IMR-90 (cell line): ENCODE measurements around the gene MELTF. TPM values are rescaled to one million over a fixed set of nuclear protein-coding genes. Genes with fewer than 3 reads are reported as not detected.

Experiments
- ATAC-seq: fragments of 200-7000 bp; cut with Tn5 transposase; 2 replicates; pipeline ENCODE4 v1.9.1; 2020; ENCODE audit warnings: low read depth, mild to moderate bottlenecking, moderate library complexity
- BruUV-seq: library from RNA; stranded (reverse); fragments of 400-500 nt; replicated peaks from 2 replicates; lab custom pipeline; 2021; lab: Mats Ljungman, UMichigan
- CTCF ChIA-PET: fragments of 300-600 bp; formaldehyde crosslinking; extraction: SDS; loops from one replicate; lab custom pipeline; 2021; ENCODE audit warnings: antibody characterized with exemption; lab: Yijun Ruan, JAX
- POLR2A ChIA-PET: fragments of 300-600 bp; sonication (Branson Sonifier 250); formaldehyde crosslinking; loops from one replicate; lab custom pipeline; 2022; ENCODE audit warnings: antibody characterized with exemption; ENCODE audit not compliant: unreplicated experiment; lab: Charles Lee
- DNase-seq: peaks from one replicate; pipeline ENCODE4 v3.0.0; 2013
- H2AFZ ChIP-seq: replicated peaks from 2 replicates; pipeline ENCODE3; 2013; ENCODE audit warnings: low read length, mild to moderate bottlenecking; ENCODE audit not compliant: poor library complexity
- H2AK5ac ChIP-seq: 2 replicates; pipeline ENCODE4 v1.6.1; 2013; ENCODE audit warnings: low read depth, low read length, inconsistent platforms
- H2AK9ac ChIP-seq: replicated peaks from 2 replicates; pipeline ENCODE3; 2013; ENCODE audit warnings: mild to moderate bottlenecking, low read depth, low read length, moderate library complexity; ENCODE audit not compliant: poor library complexity
- H2BK120ac ChIP-seq: 2 replicates; pipeline ENCODE4 v1.6.1; 2013; ENCODE audit warnings: low read depth, low read length, inconsistent platforms
- H2BK15ac ChIP-seq: 3 replicates; pipeline ENCODE4 v1.6.1; 2013; ENCODE audit warnings: low read depth, low read length, inconsistent platforms
- H2BK20ac ChIP-seq: 2 replicates; pipeline ENCODE4 v1.6.1; 2013; ENCODE audit warnings: low read depth, mild to moderate bottlenecking, inconsistent platforms, low read length, moderate library complexity
- H2BK5ac ChIP-seq: 2 replicates; pipeline ENCODE4 v1.6.1; 2013; ENCODE audit warnings: mild to moderate bottlenecking, low read depth, low read length, inconsistent platforms; ENCODE audit not compliant: poor library complexity, severe bottlenecking
- H3K14ac ChIP-seq: replicated peaks from 2 replicates; pipeline ENCODE4 v1.6.1; 2013; ENCODE audit warnings: low read depth, low read length, inconsistent platforms
- H3K18ac ChIP-seq: 2 replicates; pipeline ENCODE4 v1.6.1; 2013; ENCODE audit warnings: low read depth, low read length, control low read depth
- H3K23ac ChIP-seq: 2 replicates; pipeline ENCODE4 v1.6.1; 2013; ENCODE audit warnings: low read depth, low read length, inconsistent platforms
- H3K27ac ChIP-seq: 2 replicates; pipeline ENCODE4 v1.5.1; 2013; ENCODE audit warnings: mild to moderate bottlenecking, control low read depth, low read length; ENCODE audit not compliant: insufficient read depth
- H3K27me3 ChIP-seq: 2 replicates; pipeline ENCODE4 v1.6.1; 2013; ENCODE audit warnings: low read length; ENCODE audit not compliant: control insufficient read depth, insufficient read depth
- H3K36me3 ChIP-seq: 2 replicates; pipeline ENCODE4 v1.6.1; 2013; ENCODE audit warnings: low read length, mixed read lengths; ENCODE audit not compliant: control insufficient read depth, insufficient read depth
- H3K4ac ChIP-seq: 2 replicates; pipeline ENCODE4 v1.6.1; 2013; ENCODE audit warnings: low read depth, low read length, inconsistent platforms
- H3K4me1 ChIP-seq: 2 replicates; pipeline ENCODE4 v1.6.1; 2013; ENCODE audit warnings: low read length, mixed read lengths; ENCODE audit not compliant: control insufficient read depth, insufficient read depth
- H3K4me2 ChIP-seq: 2 replicates; pipeline ENCODE4 v1.6.1; 2013; ENCODE audit warnings: low read depth, mild to moderate bottlenecking, control low read depth, low read length, moderate library complexity
- H3K4me3 ChIP-seq: 2 replicates; pipeline ENCODE4 v1.5.1; 2013; ENCODE audit warnings: low read depth, mild to moderate bottlenecking, control low read depth, low read length, moderate library complexity; ENCODE audit not compliant: insufficient read depth
- H3K56ac ChIP-seq: 2 replicates; pipeline ENCODE4 v1.6.1; 2013; ENCODE audit warnings: low read length, inconsistent platforms; ENCODE audit not compliant: insufficient read depth; ENCODE audit errors: extremely low read depth
- H3K79me1 ChIP-seq, 2 experiments: 2 replicates each; pipeline ENCODE4 v1.6.1; 2013; ENCODE audit warnings: low read length in 2 of 2, inconsistent platforms in 1 of 2, low read depth in 1 of 2
- H3K9ac ChIP-seq: 2 replicates; pipeline ENCODE4 v1.6.1; 2013; ENCODE audit warnings: low read depth, low read length, control low read depth
- H3K9me1 ChIP-seq: 2 replicates; pipeline ENCODE4 v1.6.1; 2013; ENCODE audit warnings: low read length, inconsistent platforms; ENCODE audit not compliant: insufficient read depth
- H3K9me3 ChIP-seq: 2 replicates; pipeline ENCODE4 v1.6.1; 2013; ENCODE audit warnings: low read length; ENCODE audit not compliant: control insufficient read depth, insufficient read depth
- H4K20me1 ChIP-seq: 2 replicates; pipeline ENCODE4 v1.6.1; 2013; ENCODE audit warnings: low read length, inconsistent platforms; ENCODE audit not compliant: insufficient read depth
- H4K5ac ChIP-seq: 2 replicates; pipeline ENCODE4 v1.6.1; 2013; ENCODE audit warnings: mild to moderate bottlenecking, low read depth, low read length, control low read depth
- H4K8ac ChIP-seq, 2 experiments: 2 replicates each; pipeline ENCODE4 v1.6.1; 2013; ENCODE audit warnings: low read depth in 2 of 2, low read length in 2 of 2, control low read depth in 1 of 2, inconsistent platforms in 1 of 2
- H4K91ac ChIP-seq: 2 replicates; pipeline ENCODE4 v1.6.1; 2013; ENCODE audit warnings: low read depth, low read length, inconsistent platforms; ENCODE audit not compliant: insufficient read depth
- CHD1 ChIP-seq: IDR thresholded peaks from 2 replicates; pipeline ENCODE4 v1.6.1; 2012; ENCODE audit warnings: low read depth, low read length, improper control_type of control experiment
- CTCF ChIP-seq: conservative IDR thresholded peaks from 2 replicates; pipeline ENCODE4 v1.5.1; 2012; ENCODE audit warnings: mild to moderate bottlenecking, low read depth, low read length, improper control_type of control experiment
- ELK1 ChIP-seq: fragments of 150-350 bp; IDR thresholded peaks from 2 replicates; pipeline ENCODE4 v1.6.1; 2016; ENCODE audit warnings: low read depth, mild to moderate bottlenecking, low read length, moderate library complexity, borderline replicate concordance
- FOS ChIP-seq: fragments of 150-350 bp; IDR thresholded peaks from 2 replicates; pipeline ENCODE4 v1.6.1; 2016; ENCODE audit warnings: low read depth, low read length
- MXI1 ChIP-seq: IDR thresholded peaks from 2 replicates; pipeline ENCODE4 v1.6.1; 2012; ENCODE audit warnings: low read depth, mild to moderate bottlenecking, low read length, moderate library complexity, borderline replicate concordance
- NFE2L2 ChIP-seq: fragments of 150-350 bp; IDR thresholded peaks from 2 replicates; pipeline ENCODE4 v1.6.1; 2016; ENCODE audit warnings: low read depth, mild to moderate bottlenecking, low read length
- POLR2A ChIP-seq: IDR thresholded peaks from 2 replicates; pipeline ENCODE4 v1.6.1; 2012; ENCODE audit warnings: mild to moderate bottlenecking, low read depth, low read length
- RFX5 ChIP-seq: IDR thresholded peaks from 2 replicates; pipeline ENCODE4 v1.8.0; 2012; ENCODE audit warnings: low read depth, mild to moderate bottlenecking, low read length, moderate library complexity
- SMC3 ChIP-seq: fragments of 150-350 bp; IDR thresholded peaks from 2 replicates; pipeline ENCODE4 v1.6.1; 2016; ENCODE audit warnings: low read depth, mild to moderate bottlenecking, antibody characterized with exemption, low read length, moderate library complexity
- USF2 ChIP-seq: fragments of 150-350 bp; IDR thresholded peaks from 2 replicates; pipeline ENCODE4 v1.6.1; 2017; ENCODE audit warnings: mild to moderate bottlenecking, antibody characterized with exemption, low read length, low read depth
- WGBS, 2 experiments: methylation state at CpG; one replicate each; pipeline versions ENCODE4 v1.1.5 to v1.1.7; 2013; ENCODE audit warnings: missing lambda C conversion rate in 2 of 2; ENCODE audit not compliant: insufficient read length in 1 of 2; ENCODE audit errors: extremely low coverage in 2 of 2; 5-methylcytosine and 5-hydroxymethylcytosine counted together
- dilution Hi-C: fragments of 300-500 bp; cut with HindIII; formaldehyde crosslinking; loops from one replicate; pipeline ENCODE4 v1.14.3; 2018; ENCODE audit warnings: low sequenced_read_pairs; ENCODE audit not compliant: unreplicated experiment
- in situ Hi-C: fragments of 300-500 bp; cut with MboI; formaldehyde crosslinking; loops from 3 replicates; pipeline ENCODE4 v1.14.3; 2019; ENCODE audit warnings: low sequenced_read_pairs, inconsistent platforms, mixed read lengths
- intact Hi-C: fragments of 100-400 bp; cut with micrococcal nuclease; formaldehyde crosslinking; loops from 2 replicates; pipeline ENCODE4 v1.10.0; 2022
- polyA plus RNA-seq, 3 experiments: library from polyadenylated mRNA; depleted of rRNA; stranded (reverse); fragments of >200 nt; gene quantifications; 2 replicates each; pipeline ENCODE4 v1.2.3, GENCODE V29; 2012; ENCODE audit warnings: low replicate concordance in 1 of 3
- total RNA-seq: library from RNA; depleted of rRNA; stranded (reverse); fragments of >200 nt; gene quantifications from 2 replicates; pipeline ENCODE4 v1.2.3, GENCODE V29; 2012

The MELTF gene
- total and polyA plus RNA-seq, 2 of the 4 experiments (the other 2 are of a cell fraction): 0.18 to 0.50 TPM

GRCh38 chr3:196965804-196966173, 63.8 kb downstream of the MELTF start:
- Histone ChIP-seq H4K20me1 (no peaks in the 10 kb centered on the region), H3K9ac (no peak overlapping the region), H2AK5ac (no peak overlapping the region), H4K8ac (no peak overlapping the region), H3K4me3 (no peak overlapping the region), H2BK20ac (no peak overlapping the region), H3K56ac (no peak overlapping the region), H3K9me1 (no peaks in the 10 kb centered on the region), H2AK9ac (peak overlapping the region; percentile 24), H3K14ac (no peak overlapping the region), H4K91ac (no peak overlapping the region), H2BK15ac (no peak overlapping the region), H3K4ac (no peak overlapping the region), H2BK120ac (no peak overlapping the region), H4K5ac (no peak overlapping the region), H3K36me3 (no peaks in the 10 kb centered on the region), H2BK5ac (no peak overlapping the region), H3K79me1 (no peaks in the 10 kb centered on the region), H3K27ac (no peak overlapping the region), H3K18ac (no peak overlapping the region), H2AFZ (no peak overlapping the region), H3K4me1 (peaks cover 4% of the 10 kb centered on the region), H3K9me3 (no peaks in the 10 kb centered on the region), H3K23ac (no peak overlapping the region), H3K4me2 (no peak overlapping the region), H3K27me3 (peaks cover 50% of the 10 kb centered on the region)
- no peak for DNase-seq
- no CpG with 5 or more reads among the region's 10 CpGs for WGBS, 2 experiments
- TF ChIP-seq NFE2L2 (no peak), USF2 (no peak), POLR2A (no peak), CHD1 (no peak), ELK1 (no peak), SMC3 (no peak), MXI1 (no peak), CTCF (no peak), FOS (no peak), RFX5 (no peak)
- CTCF ChIA-PET: no interaction called here
- POLR2A ChIA-PET: no interaction called here
- dilution Hi-C loops (no loop called here), in situ Hi-C loops (loop anchor here (25.0 kb wide), 1 partner anchor 353 kb away; no protein-coding TSS in a partner anchor), intact Hi-C loops (no loop called here)
- ATAC-seq: no peak
- BruUV-seq: no TSS peak
